OCI-LY3 (cell line): ENCODE data around the gene ERVH48-1.
"Not testable (repeated sequence)": the region's sequence is repeated elsewhere in the genome, so short reads cannot be mapped to it uniquely, and the experiment has no call there.

ENCODE experiments used
- CTCF ChIP-seq: fragments of 200-600, 300-600 bp; sonication (generic); IDR thresholded peaks from 2 replicates; pipeline ENCODE4 v1.5.1; 2014; ENCODE audit warnings: antibody characterized with exemption, low read length, low read depth
- EZH2phosphoT487 ChIP-seq: fragments of 200-600 bp; shearing (Covaris generic); IDR thresholded peaks from 2 replicates; pipeline ENCODE4 v1.6.1; 2018; ENCODE audit warnings: antibody characterized with exemption, mixed run types, low read depth

- TF ChIP-seq CTCF, EZH2phosphoT487: not testable (repeated sequence)
These were observed 7.1 kb upstream of the ERVH48-1 start for GRCh38 chr21:42932378-42933136.
